Measurements from ENCODE around the gene ZNF143.
"Not testable (repeated sequence)": the region's sequence is repeated elsewhere in the genome, so short reads cannot be mapped to it uniquely, and the experiment has no call there.

The ZNF143 gene

GRCh38 chr11:9533736-9534473 is 73.1 kb downstream of the ZNF143 start:
- H3K4me3 ChIP-seq (ENCODE audit: low read depth in 1 of 5, low read length in 5 of 5), result no peak overlapping the region
- no peaks in the 10 kb centered on the region for H3K9me3 ChIP-seq (ENCODE audit: control insufficient read depth in 5 of 5, low read length in 5 of 5)
- no peaks in the 10 kb centered on the region for H3K36me3 ChIP-seq (ENCODE audit: control insufficient read depth in 5 of 5, insufficient read depth in 5 of 5, low read length in 5 of 5)
- H3K27me3 ChIP-seq (ENCODE audit: control insufficient read depth in 5 of 5, insufficient read depth in 4 of 5, low read length in 5 of 5), result no peaks in the 10 kb centered on the region
- peaks cover 2 to 15% (median 9%) of the 10 kb centered on the region in 5 donors for H3K4me1 ChIP-seq (ENCODE audit: control insufficient read depth in 5 of 5, insufficient read depth in 5 of 5, low read length in 5 of 5)
- no peak overlapping the region for H3K9ac ChIP-seq (ENCODE audit: low read length in 5 of 5)
- no peak overlapping the region for H3K27ac ChIP-seq (ENCODE audit: low read depth, low read length)

- Histone ChIP-seq H3K27me3 (ENCODE audit: control insufficient read depth in 5 of 5, insufficient read depth in 4 of 5, low read length in 5 of 5) (no peaks in the 10 kb centered on the region), H3K36me3 (ENCODE audit: control insufficient read depth in 5 of 5, insufficient read depth in 5 of 5, low read length in 5 of 5) (peaks cover 0 to 2% (median 0%) of the 10 kb centered on the region in 5 donors), H3K9ac (ENCODE audit: low read length in 5 of 5) (no peak overlapping the region), H3K9me3 (ENCODE audit: control insufficient read depth in 5 of 5, low read length in 5 of 5) (no peaks in the 10 kb centered on the region), H3K27ac (ENCODE audit: low read depth, low read length) (no peak overlapping the region), H3K4me3 (ENCODE audit: low read depth in 1 of 5, low read length in 5 of 5) (no peak overlapping the region), H3K4me1 (ENCODE audit: control insufficient read depth in 5 of 5, insufficient read depth in 5 of 5, low read length in 5 of 5) (peaks cover 0 to 5% (median 0%) of the 10 kb centered on the region in 5 donors)
Measured at GRCh38 chr11:9535189-9535781, 74.5 kb downstream of the ZNF143 start.

GRCh38 chr11:9538548-9538947 is 77.7 kb downstream of the ZNF143 start:
- no peak overlapping the region for H3K4me3 ChIP-seq (ENCODE audit: low read depth in 1 of 5, low read length in 5 of 5)
- peaks cover 0 to 2% (median 0%) of the 10 kb centered on the region in 5 donors for H3K36me3 ChIP-seq (ENCODE audit: control insufficient read depth in 5 of 5, insufficient read depth in 5 of 5, low read length in 5 of 5)
- no peak overlapping the region for H3K27ac ChIP-seq (ENCODE audit: low read depth, low read length)
- peaks cover 0 to 5% (median 0%) of the 10 kb centered on the region in 5 donors for H3K4me1 ChIP-seq (ENCODE audit: control insufficient read depth in 5 of 5, insufficient read depth in 5 of 5, low read length in 5 of 5)
- no peak overlapping the region for H3K9ac ChIP-seq (ENCODE audit: low read length in 5 of 5)
- H3K27me3 ChIP-seq (ENCODE audit: control insufficient read depth in 5 of 5, insufficient read depth in 4 of 5, low read length in 5 of 5), result no peaks in the 10 kb centered on the region
- H3K9me3 ChIP-seq (ENCODE audit: control insufficient read depth in 5 of 5, low read length in 5 of 5), result no peaks in the 10 kb centered on the region

- not testable (repeated sequence) for H3K4me3 ChIP-seq (ENCODE audit: low read depth in 1 of 5, low read length in 5 of 5); H3K27ac ChIP-seq (ENCODE audit: low read depth, low read length); H3K36me3 ChIP-seq (ENCODE audit: control insufficient read depth in 5 of 5, insufficient read depth in 5 of 5, low read length in 5 of 5); H3K27me3 ChIP-seq (ENCODE audit: control insufficient read depth in 5 of 5, insufficient read depth in 4 of 5, low read length in 5 of 5); H3K9me3 ChIP-seq (ENCODE audit: control insufficient read depth in 5 of 5, low read length in 5 of 5); H3K4me1 ChIP-seq (ENCODE audit: control insufficient read depth in 5 of 5, insufficient read depth in 5 of 5, low read length in 5 of 5); H3K9ac ChIP-seq (ENCODE audit: low read length in 5 of 5)
Measured at GRCh38 chr11:9549216-9549615, 88.4 kb downstream of the ZNF143 start.

- H3K9ac ChIP-seq (ENCODE audit: low read length in 5 of 5), result no peak overlapping the region
- H3K9me3 ChIP-seq (ENCODE audit: control insufficient read depth in 5 of 5, low read length in 5 of 5), result peaks cover 0 to 3% (median 0%) of the 10 kb centered on the region in 5 donors
- H3K36me3 ChIP-seq (ENCODE audit: control insufficient read depth in 5 of 5, insufficient read depth in 5 of 5, low read length in 5 of 5), result no peaks in the 10 kb centered on the region
- H3K27ac ChIP-seq (ENCODE audit: low read depth, low read length), result no peak overlapping the region
- no peak overlapping the region for H3K4me3 ChIP-seq (ENCODE audit: low read depth in 1 of 5, low read length in 5 of 5)
- H3K4me1 ChIP-seq (ENCODE audit: control insufficient read depth in 5 of 5, insufficient read depth in 5 of 5, low read length in 5 of 5), result peaks cover 0 to 2% (median 0%) of the 10 kb centered on the region in 5 donors
- H3K27me3 ChIP-seq (ENCODE audit: control insufficient read depth in 5 of 5, insufficient read depth in 4 of 5, low read length in 5 of 5), result no peaks in the 10 kb centered on the region
Measured at GRCh38 chr11:9550191-9550628, 89.4 kb downstream of the ZNF143 start.

- Histone ChIP-seq H3K36me3 (ENCODE audit: control insufficient read depth in 5 of 5, insufficient read depth in 5 of 5, low read length in 5 of 5) (peaks cover 0 to 4% (median 0%) of the 10 kb centered on the region in 5 donors), H3K27ac (ENCODE audit: low read depth, low read length) (no peak overlapping the region), H3K4me3 (ENCODE audit: low read depth in 1 of 5, low read length in 5 of 5) (no peak overlapping the region), H3K27me3 (ENCODE audit: control insufficient read depth in 5 of 5, insufficient read depth in 4 of 5, low read length in 5 of 5) (no peaks in the 10 kb centered on the region), H3K9ac (ENCODE audit: low read length in 5 of 5) (no peak overlapping the region), H3K4me1 (ENCODE audit: control insufficient read depth in 5 of 5, insufficient read depth in 5 of 5, low read length in 5 of 5) (peaks cover 0 to 8% (median 4%) of the 10 kb centered on the region in 5 donors), H3K9me3 (ENCODE audit: control insufficient read depth in 5 of 5, low read length in 5 of 5) (no peaks in the 10 kb centered on the region)
Measured at GRCh38 chr11:9561279-9561982, 100.6 kb downstream of the ZNF143 start.

- H3K27me3 ChIP-seq (ENCODE audit: control insufficient read depth in 5 of 5, insufficient read depth in 4 of 5, low read length in 5 of 5), result no peaks in the 10 kb centered on the region
- H3K27ac ChIP-seq (ENCODE audit: low read depth, low read length), result no peak overlapping the region
- H3K36me3 ChIP-seq (ENCODE audit: control insufficient read depth in 5 of 5, insufficient read depth in 5 of 5, low read length in 5 of 5), result no peaks in the 10 kb centered on the region
- H3K4me1 ChIP-seq (ENCODE audit: control insufficient read depth in 5 of 5, insufficient read depth in 5 of 5, low read length in 5 of 5), result peaks cover 0 to 13% (median 6%) of the 10 kb centered on the region in 5 donors
- no peaks in the 10 kb centered on the region for H3K9me3 ChIP-seq (ENCODE audit: control insufficient read depth in 5 of 5, low read length in 5 of 5)
- no peak overlapping the region for H3K4me3 ChIP-seq (ENCODE audit: low read depth in 1 of 5, low read length in 5 of 5)
- H3K9ac ChIP-seq (ENCODE audit: low read length in 5 of 5), result no peak overlapping the region
Measured at GRCh38 chr11:9562716-9563115, 101.9 kb downstream of the ZNF143 start.

GRCh38 chr11:9563196-9563730 is 102.5 kb downstream of the ZNF143 start:
- Histone ChIP-seq H3K4me3 (ENCODE audit: low read depth in 1 of 5, low read length in 5 of 5) (no peak overlapping the region), H3K27ac (ENCODE audit: low read depth, low read length) (no peak overlapping the region), H3K36me3 (ENCODE audit: control insufficient read depth in 5 of 5, insufficient read depth in 5 of 5, low read length in 5 of 5) (no peaks in the 10 kb centered on the region)

GRCh38 chr11:9565822-9566560 is 105.2 kb downstream of the ZNF143 start:
- H3K4me1 ChIP-seq (ENCODE audit: control insufficient read depth in 5 of 5, insufficient read depth in 5 of 5, low read length in 5 of 5), result peaks cover 0 to 22% (median 16%) of the 10 kb centered on the region in 5 donors

More at GRCh38 chr11:9563196-9563730, 102.5 kb downstream of the ZNF143 start:
- no peaks in the 10 kb centered on the region for H3K9me3 ChIP-seq (ENCODE audit: control insufficient read depth in 5 of 5, low read length in 5 of 5)
- H3K4me1 ChIP-seq (ENCODE audit: control insufficient read depth in 5 of 5, insufficient read depth in 5 of 5, low read length in 5 of 5), result peaks cover 0 to 15% (median 6%) of the 10 kb centered on the region in 5 donors
- no peak overlapping the region for H3K9ac ChIP-seq (ENCODE audit: low read length in 5 of 5)
- no peaks in the 10 kb centered on the region for H3K27me3 ChIP-seq (ENCODE audit: control insufficient read depth in 5 of 5, insufficient read depth in 4 of 5, low read length in 5 of 5)

More at GRCh38 chr11:9565822-9566560, 105.2 kb downstream of the ZNF143 start:
- no peak overlapping the region for H3K9ac ChIP-seq (ENCODE audit: low read length in 5 of 5)
- no peak overlapping the region for H3K4me3 ChIP-seq (ENCODE audit: low read depth in 1 of 5, low read length in 5 of 5)
- H3K9me3 ChIP-seq (ENCODE audit: control insufficient read depth in 5 of 5, low read length in 5 of 5), result no peaks in the 10 kb centered on the region
- H3K36me3 ChIP-seq (ENCODE audit: control insufficient read depth in 5 of 5, insufficient read depth in 5 of 5, low read length in 5 of 5), result no peaks in the 10 kb centered on the region
- H3K27me3 ChIP-seq (ENCODE audit: control insufficient read depth in 5 of 5, insufficient read depth in 4 of 5, low read length in 5 of 5), result no peaks in the 10 kb centered on the region
- no peak overlapping the region for H3K27ac ChIP-seq (ENCODE audit: low read depth, low read length)

Measured in subcutaneous abdominal adipose tissue (tissue), 5 donors.